Endometrium (tissue), 2 donors: ENCODE results near the gene POTEM.
"Not testable (repeated sequence)": the region's sequence is repeated elsewhere in the genome, so short reads cannot be mapped to it uniquely, and the experiment has no call there.

Experiments
- FAIRE-seq: peaks from 2 replicates; lab custom pipeline; 2012; peaks lifted over from hg19 to GRCh38; lab: Jason Lieb, UNC
- donor health status: control.
- donor health status: control.

The POTEM gene

DNA sequence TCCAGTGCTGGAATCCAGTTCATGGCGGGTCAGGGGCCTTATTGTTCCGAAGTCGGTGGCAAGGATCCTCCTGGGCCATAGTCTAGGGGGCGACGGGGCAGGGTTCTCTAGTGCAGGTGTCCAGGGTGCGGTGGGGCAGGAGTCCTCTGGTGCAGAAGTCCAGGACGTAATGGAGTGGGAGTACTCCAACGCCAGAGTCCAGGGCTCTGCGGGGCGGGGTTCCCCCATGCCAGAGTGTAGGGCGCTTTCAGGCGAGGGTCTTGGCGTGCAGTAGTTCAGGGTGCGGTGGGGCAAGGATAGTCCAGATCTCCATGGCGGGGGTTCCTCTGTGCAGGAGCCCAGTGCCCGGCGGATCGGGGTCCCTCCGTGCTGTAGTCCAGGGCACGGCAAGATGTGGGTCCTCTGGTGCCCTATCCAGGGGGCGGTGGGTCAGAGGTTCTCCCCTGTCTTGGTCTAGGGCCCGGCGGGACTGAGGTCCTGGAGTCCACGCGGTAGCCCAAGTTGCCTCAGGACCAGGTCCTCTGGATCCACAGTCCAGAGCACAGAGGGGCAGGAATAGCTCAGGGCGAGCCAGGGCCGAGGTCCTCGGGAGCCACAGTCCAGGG lies 70.9 kb downstream of the POTEM start:
- not testable (repeated sequence) for FAIRE-seq

DNA sequence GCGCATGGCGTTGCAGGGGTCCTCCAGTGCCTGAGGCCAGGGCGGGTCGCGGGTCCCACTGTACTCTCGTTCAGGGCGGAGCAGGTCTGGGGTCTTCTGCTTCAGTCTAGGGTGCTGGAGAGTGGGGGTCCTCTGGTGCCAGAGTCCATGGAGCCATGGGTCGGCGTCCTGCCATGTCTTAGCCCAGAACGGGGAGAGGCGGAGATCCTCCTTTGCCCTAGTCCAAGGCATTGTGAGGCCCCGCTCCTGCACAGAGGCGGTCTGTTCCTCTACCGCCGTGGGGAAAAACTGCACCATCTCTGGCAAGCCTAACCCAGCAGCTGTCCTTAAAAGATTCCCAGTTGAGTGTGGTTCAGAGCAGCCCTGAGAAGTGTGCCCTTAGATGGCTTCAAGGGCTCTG lies 71.6 kb downstream of the POTEM start:
- not testable (repeated sequence) for FAIRE-seq

DNA sequence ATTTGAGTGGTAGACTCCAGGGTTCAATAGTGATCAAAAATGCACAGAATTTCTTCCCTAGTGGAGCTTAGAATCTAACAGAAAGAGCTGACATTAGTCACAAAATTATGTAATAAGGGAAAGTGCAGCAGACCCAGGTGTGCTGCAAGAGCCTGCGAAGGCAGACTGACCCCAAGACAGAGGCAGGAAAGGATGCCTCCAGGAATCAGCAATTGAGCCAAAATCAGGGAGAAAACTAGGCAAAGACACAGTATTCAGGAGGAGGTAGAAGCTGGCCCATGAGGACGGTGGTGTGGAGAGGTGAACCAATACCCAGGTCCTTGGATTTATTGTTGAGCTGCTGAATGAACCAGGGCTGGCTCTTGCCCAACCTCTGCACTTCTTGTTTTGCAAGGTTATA lies 76.2 kb downstream of the POTEM start:
- not testable (repeated sequence) for FAIRE-seq
